HG02852 (cell line): ENCODE results near the gene DOHH.
"Not testable (repeated sequence)": the region's sequence is repeated elsewhere in the genome, so short reads cannot be mapped to it uniquely, and the experiment has no call there.

Source experiments
- ATAC-seq: cut with Tn5 transposase; IDR thresholded peaks from one replicate; pipeline ENCODE4 v1.9.1; 2021; ENCODE audit warnings: mild to moderate bottlenecking, moderate library complexity; ENCODE audit not compliant: unreplicated experiment

Gene DOHH

DNA sequence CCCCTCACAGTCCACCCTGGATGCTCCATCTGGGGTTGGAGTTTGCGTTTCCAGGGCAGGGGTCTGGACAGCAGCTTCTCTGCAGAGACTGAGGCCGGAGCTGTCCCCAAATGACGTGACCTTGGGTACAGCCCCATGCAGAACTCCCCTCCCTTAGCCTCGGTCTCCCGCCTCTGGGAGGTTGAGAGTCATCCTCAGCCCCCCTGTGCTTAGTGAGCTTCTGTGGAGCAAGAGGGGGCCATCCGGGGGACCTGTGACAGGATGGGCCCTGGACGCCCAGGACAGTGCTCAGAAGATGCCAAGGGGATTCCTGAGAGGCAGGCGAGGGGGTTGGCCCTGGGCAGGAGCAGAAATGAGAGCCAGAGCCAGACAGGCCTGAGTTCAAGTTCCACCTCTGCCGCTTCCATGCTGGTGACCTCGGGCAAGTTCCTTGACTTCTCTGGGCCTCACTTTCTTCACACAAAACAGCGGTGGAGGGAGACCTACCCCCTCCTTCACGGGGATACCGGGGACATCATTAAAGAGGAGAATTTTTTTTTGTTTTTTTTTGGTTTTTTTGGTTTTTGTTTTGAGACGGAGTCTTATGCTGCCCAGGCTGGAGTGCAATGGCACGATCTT is 40.4 kb downstream of the DOHH start:
- ATAC-seq, result no peak

DNA sequence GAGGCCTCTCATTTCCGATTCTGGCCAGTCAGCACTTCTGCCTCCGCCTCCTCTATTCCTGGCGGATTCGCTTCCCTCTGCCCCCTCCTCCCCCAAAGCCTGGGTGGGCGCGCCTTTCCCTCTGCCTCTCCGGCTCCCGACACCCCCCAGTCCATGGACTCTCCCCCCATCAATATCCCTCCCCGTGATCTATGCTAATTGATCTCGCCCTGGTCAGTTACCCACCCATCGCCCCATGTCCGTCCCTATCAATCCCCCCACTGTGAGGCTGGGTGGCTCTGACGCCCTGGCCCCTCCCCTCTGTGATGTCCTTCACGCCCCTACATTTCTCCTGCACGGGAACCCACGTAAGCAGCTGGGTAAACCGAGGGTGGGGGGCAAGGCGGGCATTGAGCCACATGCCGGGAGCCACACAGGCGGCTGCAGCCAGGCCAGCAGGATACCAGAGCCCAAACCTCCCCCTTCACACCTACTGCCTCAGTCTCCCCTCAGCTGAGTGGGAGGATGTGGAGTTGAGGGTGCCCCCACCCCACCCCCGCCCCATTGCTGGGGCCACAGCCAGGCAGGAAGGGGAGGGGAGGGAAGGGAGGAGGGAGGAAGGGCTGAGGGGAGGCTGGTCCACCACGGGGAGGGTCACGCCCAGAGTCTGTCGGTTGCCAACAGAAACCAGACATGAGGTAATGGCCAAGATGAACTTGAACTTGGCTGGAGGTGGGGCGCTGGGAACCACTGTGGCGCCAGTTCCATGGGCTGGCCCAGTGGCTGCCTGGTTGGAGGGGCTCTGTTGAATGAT is 41.2 kb downstream of the DOHH start:
- no peak for ATAC-seq

DNA sequence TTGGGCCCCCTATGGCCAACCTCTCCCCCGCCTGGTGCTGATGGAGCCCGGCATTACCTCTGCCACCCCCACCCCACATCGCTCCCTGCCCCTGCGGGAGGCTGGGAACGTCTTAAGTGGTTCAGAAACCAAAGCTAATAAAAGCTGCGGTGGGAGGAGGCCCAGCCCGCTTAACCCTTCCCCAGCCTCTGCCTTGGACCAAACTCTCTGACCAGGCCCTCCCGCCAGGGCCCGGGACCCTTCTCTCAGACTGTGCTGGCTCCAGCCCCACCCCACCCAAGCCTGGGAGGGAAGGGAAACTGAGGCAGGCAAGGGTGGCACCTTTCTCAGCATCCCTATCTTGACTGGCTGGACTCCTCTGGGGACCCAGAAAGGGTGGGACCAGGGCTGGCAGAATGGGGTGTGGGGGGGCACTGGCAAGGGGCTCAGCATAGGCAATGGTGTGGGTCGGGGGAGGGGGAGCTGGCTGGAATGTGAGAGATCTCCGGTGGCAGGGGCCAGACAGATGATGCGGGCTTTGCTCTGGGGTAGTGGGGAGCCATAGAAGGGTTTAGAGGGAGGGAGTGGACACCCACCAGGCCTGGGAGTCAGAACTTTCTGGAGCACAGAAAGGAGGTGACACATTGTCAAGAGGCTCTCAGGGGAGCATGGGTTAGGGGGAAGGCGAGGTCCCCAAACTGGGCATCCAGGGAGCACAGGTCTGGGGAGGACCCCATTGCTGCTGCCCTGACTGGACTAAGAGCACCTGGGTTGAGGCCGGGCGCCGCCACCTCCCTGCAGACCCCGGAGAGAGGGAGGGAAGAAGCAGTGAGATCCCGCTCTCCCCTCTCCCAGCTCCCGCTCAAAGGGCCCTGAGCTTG is 42.0 kb downstream of the DOHH start:
- no peak for ATAC-seq

DNA sequence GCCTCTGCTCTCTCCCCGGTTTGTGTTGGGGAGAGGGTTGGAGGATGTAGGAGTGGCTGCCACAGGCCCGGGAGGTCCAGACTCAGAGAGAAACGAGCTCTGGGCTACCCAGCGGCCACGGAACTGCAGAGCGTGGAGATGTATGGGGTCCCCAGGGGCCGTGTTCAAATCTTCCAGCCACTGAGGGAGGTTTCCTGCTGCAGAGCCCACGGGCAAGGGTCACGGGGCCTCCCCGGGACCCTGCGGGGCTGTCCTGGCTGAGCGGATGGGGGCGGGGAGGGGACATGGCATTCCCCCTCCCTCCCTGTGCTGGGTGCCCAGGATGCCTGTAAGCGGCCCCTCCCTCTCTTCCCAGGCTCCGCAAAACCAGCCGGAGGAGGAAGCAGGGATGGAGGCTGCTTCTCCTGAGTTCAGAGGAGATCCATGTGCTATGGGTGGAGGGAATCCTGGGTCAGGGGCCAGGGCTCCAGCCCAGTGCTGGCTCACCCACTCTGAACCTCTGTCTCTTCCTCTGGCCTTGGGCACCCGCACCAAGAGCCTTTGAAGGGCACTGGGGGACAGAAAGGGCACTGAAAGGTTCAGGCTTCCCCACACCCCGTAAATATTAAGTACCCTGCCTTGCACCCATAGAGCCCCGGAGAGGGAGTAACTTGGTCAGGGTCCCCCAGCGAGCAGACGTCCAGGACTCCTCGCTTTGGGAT is 42.8 kb downstream of the DOHH start:
- no peak for ATAC-seq

DNA sequence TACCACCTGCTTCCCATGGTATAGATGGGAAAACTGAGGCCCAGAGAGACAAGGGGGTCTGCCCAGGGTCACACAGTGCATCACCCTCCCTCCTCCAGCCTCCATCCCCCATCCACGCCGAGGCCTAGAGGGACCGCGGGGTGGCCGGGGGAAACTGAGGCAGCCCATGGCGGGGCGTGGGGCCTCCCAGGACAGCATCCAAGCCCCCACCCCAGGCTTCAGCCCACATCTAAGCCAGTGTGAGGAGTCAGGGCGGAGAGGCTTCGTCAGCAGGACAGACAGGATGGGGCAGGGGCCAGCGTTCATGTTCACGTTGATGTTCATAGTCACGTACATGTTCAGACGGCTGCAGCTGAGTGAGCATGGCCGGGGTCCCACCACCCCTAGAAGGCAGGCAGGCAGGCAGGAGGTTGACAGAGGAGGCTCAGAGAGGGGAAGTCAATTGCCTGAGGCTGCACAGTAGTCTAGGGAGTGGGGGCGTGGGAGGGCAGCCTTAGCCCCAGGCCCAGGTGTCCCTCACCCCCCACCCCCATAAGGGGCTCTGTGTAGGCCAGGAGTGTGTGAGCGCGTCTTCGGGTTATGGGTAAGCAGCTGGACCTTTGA is 43.4 kb downstream of the DOHH start:
- ATAC-seq, result no peak

DNA sequence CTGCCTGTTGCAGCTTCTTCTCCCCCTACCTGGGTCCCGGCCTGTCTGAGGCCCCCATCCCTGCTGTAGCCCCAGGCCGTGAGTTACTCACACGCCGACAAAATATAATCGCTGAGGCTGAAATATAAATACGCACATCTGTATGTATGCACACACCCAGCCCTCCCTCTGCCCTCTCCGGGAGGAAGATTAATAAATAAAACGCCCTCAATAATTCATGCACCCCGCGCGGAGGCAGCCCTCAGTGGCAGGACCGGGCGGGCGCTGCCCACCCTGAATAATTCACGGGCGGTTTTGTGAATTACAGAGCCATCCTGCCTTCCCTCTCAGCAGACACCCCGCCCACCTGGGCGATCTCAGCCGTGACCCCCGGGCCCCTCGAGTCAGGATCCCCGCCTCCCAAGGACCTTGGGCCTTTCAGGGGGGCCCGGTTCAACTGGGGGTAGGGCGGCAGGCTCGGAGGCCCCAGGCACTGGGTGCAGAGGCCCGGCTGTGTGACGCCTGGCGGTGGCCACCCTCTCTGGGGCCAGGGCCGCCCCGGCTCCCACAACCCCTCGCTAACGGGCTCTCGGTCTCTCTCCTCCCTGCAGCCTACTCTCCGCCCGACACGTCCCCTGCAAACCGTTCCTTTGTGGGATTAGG is 44.4 kb downstream of the DOHH start:
- ATAC-seq, result no peak

DNA sequence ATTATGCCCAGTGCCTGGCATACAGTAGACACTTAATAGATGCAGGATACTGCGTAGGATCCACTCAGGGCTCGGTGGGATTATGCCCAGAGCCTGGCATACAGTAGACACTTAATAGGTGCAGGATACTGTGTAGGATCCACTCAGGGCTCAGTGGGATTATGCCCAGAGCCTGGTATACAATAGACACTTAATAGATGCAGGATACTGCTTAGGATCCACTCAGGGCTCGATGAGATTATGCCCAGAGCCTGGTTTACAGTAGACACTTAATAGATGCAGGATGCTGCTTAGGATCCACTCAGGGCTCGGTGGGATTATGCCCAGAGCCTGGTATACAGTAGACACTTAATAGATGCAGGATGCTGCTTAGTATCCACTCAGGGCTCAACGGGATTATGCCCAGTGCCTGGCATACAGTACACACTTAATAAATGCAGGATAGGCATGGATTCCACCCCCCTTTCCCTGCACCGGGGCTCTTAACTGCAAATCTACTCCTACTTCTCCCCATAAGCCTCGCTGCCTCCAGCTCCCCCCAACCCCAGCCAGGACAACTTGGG is 45.0 kb downstream of the DOHH start:
- ATAC-seq, result no peak

DNA sequence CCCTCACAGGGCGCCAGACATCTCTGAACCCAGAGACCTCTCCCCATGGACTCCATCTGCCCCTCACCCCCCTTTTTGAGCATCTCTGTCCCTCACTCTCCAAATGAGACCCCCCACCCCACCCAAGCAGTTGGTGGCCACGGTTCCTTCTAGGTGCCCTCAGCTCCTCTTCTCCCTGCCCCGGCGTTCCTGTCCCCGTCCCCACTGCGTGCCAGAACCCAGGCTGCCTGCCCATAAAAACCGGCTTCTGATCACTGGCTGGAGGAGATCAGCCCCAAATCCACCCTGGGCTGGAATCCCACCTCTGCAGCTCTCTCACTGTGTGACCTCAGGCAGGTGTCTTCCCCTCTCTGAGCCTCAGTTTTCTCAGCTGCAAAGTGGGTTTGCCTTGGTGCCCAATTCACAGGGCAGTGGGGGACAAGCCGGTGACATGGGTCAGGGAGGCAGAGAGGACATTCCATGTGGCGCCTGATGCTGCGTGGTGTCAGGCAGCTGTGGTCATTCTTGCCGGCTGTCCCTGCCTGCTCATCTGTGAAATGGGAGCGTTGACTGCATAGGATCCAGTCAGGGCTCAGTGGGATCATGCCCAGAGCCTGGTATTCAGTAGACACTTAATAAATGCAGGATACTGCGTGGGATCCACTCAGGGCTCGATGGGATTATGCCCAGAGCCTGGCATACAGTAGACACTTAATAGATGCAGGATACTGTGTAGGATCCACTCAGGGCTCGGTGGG is 45.6 kb downstream of the DOHH start:
- no peak for ATAC-seq

DNA sequence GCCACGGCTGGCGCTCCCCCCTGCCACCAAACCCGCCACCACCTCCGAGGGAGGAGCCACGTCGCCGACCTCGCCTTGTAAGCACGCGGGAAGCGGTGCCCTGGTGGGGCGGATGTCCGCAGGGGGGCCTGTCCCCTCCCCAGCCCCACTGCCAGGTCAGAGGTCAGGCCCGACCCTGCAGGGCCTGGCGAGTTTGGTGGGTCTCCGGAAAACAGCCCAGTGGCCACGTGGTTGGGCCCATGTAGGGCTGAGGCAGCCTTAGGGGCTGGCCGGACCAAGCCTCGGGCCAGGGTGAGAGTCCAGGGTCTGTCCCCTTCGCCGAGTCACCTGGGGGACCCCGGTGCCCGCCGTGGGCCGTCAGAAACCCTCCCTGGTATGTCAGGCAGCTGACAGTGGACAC is 46.6 kb downstream of the DOHH start:
- ATAC-seq, result no peak

DNA sequence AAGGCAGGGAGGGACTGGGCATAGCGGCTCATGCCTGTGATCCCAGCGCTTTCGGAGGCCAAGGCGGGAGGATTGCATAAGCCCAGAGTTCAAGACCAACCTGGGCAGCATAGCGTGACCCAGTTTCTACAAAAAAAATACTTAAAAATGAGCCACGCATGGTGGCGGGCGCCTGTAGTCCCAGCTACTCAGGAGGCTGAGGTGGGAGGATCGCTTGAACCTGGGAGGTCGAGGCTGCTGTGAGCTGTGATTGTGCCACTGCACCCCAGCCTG is 47.6 kb downstream of the DOHH start:
- ATAC-seq, result not testable (repeated sequence)

DNA sequence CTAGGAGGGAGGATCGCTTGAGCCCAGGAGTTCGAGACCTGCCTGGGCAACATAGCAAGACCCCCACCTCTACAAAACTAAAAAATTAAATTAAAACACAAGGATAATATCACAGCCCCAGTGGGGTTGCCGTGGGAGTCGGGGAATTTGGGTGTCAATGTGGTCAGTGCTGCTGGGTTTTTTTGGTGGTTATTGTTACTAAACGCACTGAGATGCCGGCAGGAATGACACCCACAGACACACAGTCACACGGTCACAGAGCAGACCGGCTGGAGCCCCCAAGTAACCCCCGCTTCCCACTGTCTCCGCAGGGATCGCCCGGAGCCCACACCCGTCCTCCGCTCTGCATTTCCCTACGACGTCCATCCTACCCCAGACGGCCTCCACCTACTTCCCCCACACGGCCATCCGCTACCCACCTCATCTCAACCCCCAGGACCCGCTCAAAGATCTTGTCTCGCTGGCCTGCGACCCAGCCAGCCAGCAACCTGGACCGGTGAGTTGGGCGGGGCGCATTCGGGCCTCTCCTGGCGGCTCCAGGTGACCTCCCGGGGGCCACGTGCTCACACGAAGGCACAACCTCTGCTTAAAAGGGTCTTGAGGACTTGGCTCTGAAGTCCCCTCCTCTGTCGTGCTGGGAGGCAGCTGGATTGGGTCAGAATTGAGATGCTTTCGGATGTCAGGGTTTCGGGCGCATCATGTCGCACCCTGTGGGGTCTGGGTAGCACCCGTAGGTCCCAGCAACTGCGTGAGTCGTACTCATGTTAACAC is 48.1 kb downstream of the DOHH start:
- ATAC-seq, result no peak

DNA sequence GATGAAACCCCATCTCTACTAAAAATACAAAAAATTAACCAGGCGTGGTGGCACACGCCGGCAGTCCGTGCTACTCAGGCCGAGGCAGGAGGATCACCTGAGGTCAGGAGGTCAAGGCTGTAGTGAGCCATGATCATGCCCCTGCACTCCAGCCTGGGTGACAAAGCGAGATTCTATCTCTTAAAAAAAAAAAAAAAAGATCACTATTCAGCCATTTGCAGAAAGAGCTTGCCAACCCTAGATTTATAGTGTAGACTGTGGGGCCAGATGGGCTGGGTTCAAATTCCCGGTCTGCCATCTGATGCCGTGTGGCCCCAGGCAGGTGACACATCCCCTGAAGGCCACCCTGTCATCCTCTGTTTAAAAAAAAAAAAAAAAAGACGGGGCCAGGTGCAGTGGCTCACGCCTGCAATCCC is 49.0 kb downstream of the DOHH start:
- no peak for ATAC-seq

DNA sequence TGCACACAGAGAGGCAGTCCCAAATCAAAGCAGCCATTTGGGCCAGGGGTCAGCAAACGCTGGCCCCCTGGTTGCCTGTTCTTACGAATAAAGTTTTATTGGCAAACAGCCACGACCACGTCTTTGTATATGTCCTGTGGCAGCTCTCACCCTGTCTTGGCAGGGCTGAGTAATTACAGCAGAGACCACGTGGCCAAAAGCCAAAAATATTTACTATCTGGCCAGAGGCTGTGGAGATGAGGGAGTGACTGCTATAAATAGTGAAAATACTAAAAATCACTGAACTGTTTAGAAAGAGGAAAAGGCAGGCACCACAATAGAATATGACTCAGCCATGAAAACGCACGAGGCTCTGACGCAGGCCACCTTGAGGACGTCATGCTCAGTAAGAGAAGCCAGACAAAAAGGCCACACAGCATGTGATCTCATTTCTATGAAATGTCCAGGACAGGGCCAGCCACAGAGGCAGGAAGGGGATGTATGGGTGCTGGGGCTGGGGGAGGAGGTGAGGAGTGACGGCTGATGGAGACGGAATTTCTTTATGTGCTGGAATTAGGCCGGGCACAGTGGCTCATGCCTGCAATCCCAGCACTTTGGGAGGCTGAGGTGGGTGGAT is 49.6 kb downstream of the DOHH start:
- no peak for ATAC-seq

DNA sequence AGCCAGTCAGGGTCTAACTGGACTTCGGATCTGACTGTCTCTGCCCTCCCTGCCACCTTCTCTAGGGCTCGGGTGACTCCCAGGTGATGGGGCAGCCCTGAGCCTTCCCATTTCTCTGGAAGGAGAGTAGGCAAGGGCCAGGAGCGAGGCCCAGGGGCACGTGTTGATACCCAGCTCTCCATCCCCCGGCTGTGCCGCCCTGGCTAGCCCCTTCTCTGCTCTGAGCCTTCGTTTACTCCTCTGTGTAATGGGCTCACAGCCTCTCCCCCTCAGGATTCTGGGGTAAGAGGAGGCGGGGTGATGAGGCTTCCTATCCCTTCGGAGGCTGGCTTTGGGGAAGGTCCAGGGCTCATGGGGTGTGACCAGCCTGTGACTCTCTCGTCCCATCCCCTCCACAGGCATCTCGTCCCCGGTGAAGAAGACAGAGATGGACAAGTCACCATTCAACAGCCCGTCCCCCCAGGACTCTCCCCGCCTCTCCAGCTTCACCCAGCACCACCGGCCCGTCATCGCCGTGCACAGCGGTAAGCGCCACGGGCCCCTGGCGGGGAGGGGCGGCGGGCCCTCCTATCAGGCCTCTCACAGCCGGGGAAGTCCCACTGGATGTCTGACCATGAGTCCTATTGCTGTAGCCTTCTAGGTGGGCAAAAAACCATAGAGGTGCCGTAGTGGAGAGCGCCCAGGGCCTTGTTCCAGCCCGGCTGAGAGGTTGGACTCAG is 51.7 kb downstream of the DOHH start:
- ATAC-seq, result no peak

DNA sequence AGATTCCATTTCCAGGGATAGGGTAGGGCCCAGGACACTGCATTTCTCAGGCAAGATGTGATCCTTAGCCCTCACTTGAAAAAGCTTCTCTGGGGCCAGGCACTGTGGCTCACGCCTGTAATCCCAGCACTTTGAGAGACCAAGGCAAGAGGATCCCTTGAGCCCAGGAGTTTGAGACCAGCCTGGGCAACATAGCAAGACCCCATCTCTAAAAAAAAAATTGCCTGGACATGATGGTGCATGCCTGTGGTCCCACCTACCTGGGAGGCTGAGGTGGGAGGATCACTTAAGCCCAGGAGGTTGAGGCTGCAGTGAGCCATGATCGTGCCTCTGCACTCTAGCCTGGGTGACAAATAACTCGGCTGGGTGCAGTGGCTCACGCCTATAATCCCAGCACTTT is 53.8 kb downstream of the DOHH start:
- ATAC-seq, result not testable (repeated sequence)

DNA sequence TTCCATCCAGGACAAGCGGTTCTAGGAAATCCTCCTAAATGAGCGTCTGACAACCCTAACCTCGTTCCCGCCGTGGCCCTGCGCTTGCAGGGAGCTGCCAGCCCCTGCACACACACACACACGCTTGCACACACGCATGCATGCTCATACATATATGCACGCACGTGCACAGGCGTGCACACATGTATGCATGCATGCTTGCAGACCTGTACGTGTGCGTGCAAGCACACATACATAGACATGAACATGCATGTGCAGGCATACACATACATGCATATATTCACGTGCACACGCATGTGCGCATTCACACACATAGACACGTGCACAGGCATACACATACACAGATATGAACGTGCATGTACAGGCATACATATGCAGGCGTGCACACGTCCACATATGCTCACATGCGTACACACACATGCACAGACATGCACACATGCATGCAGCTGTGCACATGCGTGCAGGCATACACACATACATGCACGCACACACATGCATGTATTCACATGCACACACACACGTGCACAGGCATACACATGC is 55.7 kb downstream of the DOHH start:
- ATAC-seq, result no peak
